Measurements from ENCODE around the gene SDHC.

DNA sequence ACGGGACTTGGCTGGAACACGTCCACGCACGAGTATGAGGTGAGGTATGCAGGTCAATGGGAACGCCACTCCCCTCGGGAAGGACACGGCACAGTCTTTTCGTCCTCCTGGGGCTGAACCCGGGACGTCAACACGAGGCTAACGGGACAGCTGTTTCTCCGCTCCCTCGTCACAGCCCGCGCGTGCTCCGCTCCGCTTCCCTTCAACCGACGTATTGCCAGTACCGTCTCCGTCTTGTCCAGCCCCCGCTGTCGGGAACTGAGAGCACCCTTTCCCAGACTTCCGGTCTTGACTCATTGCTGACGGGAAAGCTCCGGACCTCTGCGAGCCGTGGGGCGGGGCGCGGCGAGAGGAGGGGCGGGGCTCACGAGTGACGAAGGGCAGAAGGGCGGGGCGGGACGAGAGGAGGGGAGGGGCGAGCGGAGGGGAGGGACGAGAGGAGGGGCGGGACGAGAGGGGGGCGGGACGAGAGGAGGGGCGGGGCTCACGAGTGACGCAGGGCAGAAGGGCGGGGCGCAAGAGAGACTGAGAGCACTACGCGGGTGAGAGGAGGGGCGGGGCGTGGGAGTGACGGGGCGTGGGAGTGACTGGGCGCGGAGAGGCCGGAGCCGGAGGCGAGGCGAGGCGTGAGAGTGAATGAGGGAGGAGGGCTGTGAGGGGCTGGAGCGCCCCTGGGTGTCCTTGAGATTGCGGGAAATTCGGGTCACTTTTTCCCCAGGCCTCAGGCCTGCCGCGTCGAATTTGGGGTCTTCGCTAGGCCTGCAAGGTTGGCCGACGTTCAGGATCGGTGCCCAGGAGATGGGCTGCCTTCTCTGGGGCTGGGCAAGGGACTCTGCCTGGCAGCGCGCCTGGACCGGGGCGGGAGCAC, 75.7 kb downstream of the SDHC start:
- TF ChIP-seq CTCF (conservative IDR thresholded peaks at IDR 0.05 in 1 of 2, IDR thresholded peaks at IDR 0.05 in 1 of 2; ENCODE audit: extremely low read depth in 1 of 2, insufficient read depth in 1 of 2, low read depth in 1 of 2, low read length in 2 of 2) (no peak), EZH2 (IDR thresholded peaks at IDR 0.05; ENCODE audit: borderline replicate concordance, low read length) (no peak)

Measured in mammary epithelial cell (primary cell).